Nephron (organoid): ENCODE results near the gene TJP3.

Experiments
- H3K27ac Mint-ChIP-seq, 3 experiments: 2 replicates each; pipeline ENCODE4 v1.8.0; 2020; ENCODE audit warnings: mixed read lengths in 3 of 3, mild to moderate bottlenecking in 2 of 3, moderate library complexity in 1 of 3
- H3K27me3 Mint-ChIP-seq: 2 replicates; pipeline ENCODE4 v1.8.0; 2021; ENCODE audit warnings: low read depth, mild to moderate bottlenecking, moderate library complexity, mixed read lengths
- H3K36me3 Mint-ChIP-seq: 2 replicates; pipeline ENCODE4 v1.8.0; 2020; ENCODE audit warnings: low read depth, mixed read lengths
- H3K4me1 Mint-ChIP-seq: 2 replicates; pipeline ENCODE4 v1.8.0; 2020; ENCODE audit warnings: mixed read lengths
- H3K4me3 Mint-ChIP-seq, 3 experiments: 2 replicates each; pipeline ENCODE4 v1.8.0; 2020; ENCODE audit warnings: mild to moderate bottlenecking in 3 of 3, mixed read lengths in 3 of 3, moderate library complexity in 2 of 3
- H3K9me3 Mint-ChIP-seq: 2 replicates; pipeline ENCODE4 v1.8.0; 2020; ENCODE audit warnings: mixed read lengths
- TF ChIP-seq, protein P1 (sequence below), 3 experiments: fragments of 200-600 bp; sonication (generic); IDR thresholded peaks; one replicate each; pipeline ENCODE4 v1.5.0; 2021; ENCODE audit warnings: antibody characterized with exemption in 3 of 3; ENCODE audit not compliant: unreplicated experiment in 3 of 3

Gene TJP3

DNA sequence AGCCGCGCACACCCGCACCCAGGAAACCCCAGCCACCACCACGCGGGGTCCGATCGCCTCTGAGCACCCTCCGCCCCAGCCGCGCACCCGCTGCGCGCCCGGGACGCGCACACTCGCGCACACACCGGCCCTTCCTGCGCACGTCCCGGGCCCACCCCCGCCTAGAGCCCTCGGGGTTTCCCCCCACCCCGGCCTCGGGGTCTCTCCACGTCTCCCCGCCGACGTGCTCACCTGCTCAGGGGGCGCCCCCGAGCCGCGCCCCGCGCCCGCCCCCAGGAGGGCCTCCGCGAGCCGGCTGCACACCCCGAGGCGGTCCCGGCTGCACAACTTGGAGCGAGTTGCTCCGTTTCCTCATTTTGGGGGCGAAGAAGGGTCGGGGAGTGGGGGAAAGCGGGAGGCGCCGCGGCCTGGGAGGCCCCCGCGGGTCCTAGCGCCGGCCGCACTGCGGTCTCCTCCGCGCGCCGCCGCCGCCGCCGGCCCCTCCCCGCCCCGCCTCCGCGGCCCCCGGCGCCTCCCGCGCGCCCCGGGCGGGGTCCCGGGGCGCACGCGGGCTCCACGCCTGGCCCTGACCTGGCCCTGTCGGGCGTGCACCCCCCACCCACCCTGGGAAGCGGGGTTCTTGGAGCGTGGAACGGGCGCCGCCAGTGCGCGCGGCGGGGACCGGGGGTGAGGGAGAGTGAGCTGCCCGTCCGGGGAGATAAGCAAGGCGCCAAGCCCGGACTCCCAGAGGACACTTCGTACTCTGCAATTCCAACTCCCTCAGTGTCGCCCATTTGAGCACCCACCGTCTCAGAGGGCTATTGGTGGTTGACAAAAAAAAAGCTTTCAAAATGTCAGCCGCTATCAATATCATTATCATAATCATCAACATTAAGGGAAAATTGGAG is 78.0 kb downstream of the TJP3 start, which contains the start of gene MATK:
Gene MATK, minus strand, starts transcription at position 444 of the 887 bp plus-strand sequence. CDS start 1,246 bp downstream, outside the sequence.
- Mint-ChIP-seq H3K27ac (no peak within 1 kb of the TSS), H3K4me3 (peak within 1 kb of the TSS; percentile 56 to 64 (median 59)), H3K27me3 (peaks cover 77% of the 10 kb centered on the region), H3K36me3 (peaks cover 5% of the 10 kb centered on the region), H3K9me3 (peaks cover 12% of the 10 kb centered on the region), H3K4me1 (no peaks in the 10 kb centered on the region)
- TF ChIP-seq, protein P1, sequence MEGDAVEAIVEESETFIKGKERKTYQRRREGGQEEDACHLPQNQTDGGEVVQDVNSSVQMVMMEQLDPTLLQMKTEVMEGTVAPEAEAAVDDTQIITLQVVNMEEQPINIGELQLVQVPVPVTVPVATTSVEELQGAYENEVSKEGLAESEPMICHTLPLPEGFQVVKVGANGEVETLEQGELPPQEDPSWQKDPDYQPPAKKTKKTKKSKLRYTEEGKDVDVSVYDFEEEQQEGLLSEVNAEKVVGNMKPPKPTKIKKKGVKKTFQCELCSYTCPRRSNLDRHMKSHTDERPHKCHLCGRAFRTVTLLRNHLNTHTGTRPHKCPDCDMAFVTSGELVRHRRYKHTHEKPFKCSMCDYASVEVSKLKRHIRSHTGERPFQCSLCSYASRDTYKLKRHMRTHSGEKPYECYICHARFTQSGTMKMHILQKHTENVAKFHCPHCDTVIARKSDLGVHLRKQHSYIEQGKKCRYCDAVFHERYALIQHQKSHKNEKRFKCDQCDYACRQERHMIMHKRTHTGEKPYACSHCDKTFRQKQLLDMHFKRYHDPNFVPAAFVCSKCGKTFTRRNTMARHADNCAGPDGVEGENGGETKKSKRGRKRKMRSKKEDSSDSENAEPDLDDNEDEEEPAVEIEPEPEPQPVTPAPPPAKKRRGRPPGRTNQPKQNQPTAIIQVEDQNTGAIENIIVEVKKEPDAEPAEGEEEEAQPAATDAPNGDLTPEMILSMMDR (IDR thresholded peaks at IDR 0.05; ENCODE audit: unreplicated experiment in 3 of 3), result no peak

DNA sequence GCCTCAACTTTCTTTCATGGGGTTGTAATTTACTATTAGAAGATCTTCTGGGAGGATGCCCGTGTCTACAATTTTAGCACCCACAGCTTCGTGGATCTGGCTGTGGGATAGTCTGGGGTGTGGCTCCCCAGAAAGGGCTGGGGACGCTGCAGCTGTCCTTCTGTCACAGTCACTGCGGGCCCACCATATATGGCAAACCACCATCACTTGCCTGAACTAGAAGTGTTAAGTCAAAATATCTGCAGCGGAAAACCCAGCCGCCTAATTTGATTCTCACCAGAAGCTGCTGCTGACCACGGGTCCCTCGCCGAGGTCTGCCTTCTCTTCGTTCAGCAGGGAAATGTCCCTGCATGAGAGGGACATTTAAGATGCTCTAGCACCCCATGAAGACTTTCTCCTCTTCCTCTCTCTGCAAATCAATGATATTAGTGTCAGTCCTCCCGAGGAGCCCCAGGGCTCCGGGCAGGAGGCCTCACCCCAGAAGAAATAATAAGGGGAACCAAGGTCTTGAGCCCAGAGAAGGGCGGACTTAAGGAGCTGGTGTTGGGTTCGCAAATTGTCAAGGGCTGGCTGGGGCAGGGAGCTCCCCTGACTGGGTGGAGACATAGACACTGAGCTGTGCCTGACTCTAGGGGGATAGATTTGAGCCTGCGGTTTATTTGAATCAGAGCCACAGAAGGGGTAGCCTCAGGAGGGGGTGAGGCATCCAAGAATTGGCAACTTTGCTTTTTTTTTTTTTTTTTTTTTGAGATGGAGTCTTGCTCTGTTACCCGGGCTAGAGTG is 81.0 kb downstream of the TJP3 start:
- TF ChIP-seq, protein P1 (IDR thresholded peaks at IDR 0.05; ENCODE audit: unreplicated experiment in 3 of 3), result no peak
- Mint-ChIP-seq H3K4me3 (peak overlapping the region in 1 of 3 experiments; percentile 60), H3K4me1 (no peaks in the 10 kb centered on the region), H3K27me3 (peaks cover 68% of the 10 kb centered on the region), H3K36me3 (no peaks in the 10 kb centered on the region), H3K27ac (no peak overlapping the region), H3K9me3 (peaks cover 9% of the 10 kb centered on the region)

DNA sequence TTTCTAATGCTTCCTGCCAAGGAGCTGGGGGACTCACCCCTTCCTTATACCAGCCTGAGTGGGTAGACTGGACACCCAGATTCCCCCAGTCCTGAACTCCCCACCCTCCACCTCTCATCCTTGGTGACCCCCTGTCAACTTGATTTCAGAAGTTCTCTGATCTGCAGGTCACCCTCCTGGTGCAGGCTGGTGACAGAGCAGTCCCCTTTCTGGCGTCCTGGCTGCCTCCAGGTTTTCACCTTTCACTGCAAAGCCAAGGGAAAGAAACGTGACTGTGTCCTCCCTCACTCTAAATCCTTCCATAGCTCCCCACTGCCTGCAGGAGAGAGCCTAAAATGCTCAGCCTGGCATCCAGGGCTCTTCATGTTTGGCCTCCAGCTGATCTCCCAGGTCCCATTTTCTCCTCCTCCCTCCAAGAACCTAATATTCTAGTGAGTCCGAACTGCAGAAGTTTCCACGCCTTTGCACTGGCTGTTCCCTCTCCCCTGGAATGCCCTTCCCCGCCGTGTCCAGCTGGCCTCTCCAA is 82.1 kb downstream of the TJP3 start:
- Mint-ChIP-seq H3K4me3 (no peak overlapping the region), H3K27ac (no peak overlapping the region), H3K27me3 (peaks cover 57% of the 10 kb centered on the region), H3K9me3 (peaks cover 9% of the 10 kb centered on the region), H3K4me1 (no peaks in the 10 kb centered on the region), H3K36me3 (no peaks in the 10 kb centered on the region)
- TF ChIP-seq, protein P1 (IDR thresholded peaks at IDR 0.05; ENCODE audit: unreplicated experiment in 3 of 3), result no peak

DNA sequence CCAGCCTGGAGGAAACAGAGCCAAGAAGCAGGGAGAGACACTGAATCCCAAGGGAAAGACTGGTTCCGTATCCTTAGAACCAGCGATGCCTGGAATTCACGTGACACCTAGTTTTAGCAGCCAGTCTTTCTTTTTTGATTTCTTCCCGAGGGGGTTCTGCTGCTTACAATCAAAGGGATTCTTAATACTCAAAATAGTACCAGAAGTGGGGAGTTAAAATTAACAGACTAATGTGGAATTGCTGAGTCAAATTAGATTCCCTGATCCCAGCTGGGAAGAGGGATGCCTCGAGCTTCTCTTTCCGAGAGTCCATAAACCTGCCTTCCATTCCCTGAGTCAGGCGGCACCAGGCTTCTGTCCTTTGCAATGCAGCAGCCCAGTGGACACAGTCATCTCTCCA is 82.8 kb downstream of the TJP3 start:
- no peaks in the 10 kb centered on the region for H3K36me3 Mint-ChIP-seq
- no peak overlapping the region for H3K4me3 Mint-ChIP-seq
- TF ChIP-seq, protein P1 (IDR thresholded peaks at IDR 0.05; ENCODE audit: unreplicated experiment in 3 of 3), result no peak
- H3K4me1 Mint-ChIP-seq, result no peaks in the 10 kb centered on the region
- no peak overlapping the region for H3K27ac Mint-ChIP-seq
- peaks cover 9% of the 10 kb centered on the region for H3K9me3 Mint-ChIP-seq
- H3K27me3 Mint-ChIP-seq, result peaks cover 53% of the 10 kb centered on the region

DNA sequence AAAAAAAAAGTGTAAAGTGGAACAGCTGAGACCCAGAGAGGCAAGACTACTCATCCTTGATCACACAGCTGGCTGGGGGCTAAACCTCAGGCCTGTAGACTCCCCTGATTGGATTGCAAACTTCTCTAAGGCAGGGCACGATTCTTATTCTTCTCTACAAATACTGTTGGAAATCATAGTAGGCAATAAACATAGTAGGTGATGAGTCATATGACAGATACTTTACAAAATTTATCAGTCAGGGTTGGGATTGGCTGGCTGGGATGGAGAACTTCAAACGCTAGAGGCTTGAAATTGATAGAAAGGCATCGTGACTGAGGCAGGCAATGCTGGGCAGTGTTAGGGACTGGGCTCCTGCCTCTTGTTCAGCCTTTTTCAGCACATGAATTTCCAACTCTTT is 83.9 kb downstream of the TJP3 start:
- peaks cover 52% of the 10 kb centered on the region for H3K27me3 Mint-ChIP-seq
- H3K4me1 Mint-ChIP-seq, result no peaks in the 10 kb centered on the region
- H3K4me3 Mint-ChIP-seq, result no peak overlapping the region
- H3K27ac Mint-ChIP-seq, result no peak overlapping the region
- TF ChIP-seq, protein P1 (IDR thresholded peaks at IDR 0.05; ENCODE audit: unreplicated experiment in 3 of 3), result no peak
- H3K9me3 Mint-ChIP-seq, result peaks cover 15% of the 10 kb centered on the region
- no peaks in the 10 kb centered on the region for H3K36me3 Mint-ChIP-seq
